Measurements from ENCODE around the gene AK9.
"Not testable (repeated sequence)": the region's sequence is repeated elsewhere in the genome, so short reads cannot be mapped to it uniquely, and the experiment has no call there.

Gene AK9
- total RNA-seq = 9.7 to 25.2 (median 17.4) reads per million in 4 donors

DNA sequence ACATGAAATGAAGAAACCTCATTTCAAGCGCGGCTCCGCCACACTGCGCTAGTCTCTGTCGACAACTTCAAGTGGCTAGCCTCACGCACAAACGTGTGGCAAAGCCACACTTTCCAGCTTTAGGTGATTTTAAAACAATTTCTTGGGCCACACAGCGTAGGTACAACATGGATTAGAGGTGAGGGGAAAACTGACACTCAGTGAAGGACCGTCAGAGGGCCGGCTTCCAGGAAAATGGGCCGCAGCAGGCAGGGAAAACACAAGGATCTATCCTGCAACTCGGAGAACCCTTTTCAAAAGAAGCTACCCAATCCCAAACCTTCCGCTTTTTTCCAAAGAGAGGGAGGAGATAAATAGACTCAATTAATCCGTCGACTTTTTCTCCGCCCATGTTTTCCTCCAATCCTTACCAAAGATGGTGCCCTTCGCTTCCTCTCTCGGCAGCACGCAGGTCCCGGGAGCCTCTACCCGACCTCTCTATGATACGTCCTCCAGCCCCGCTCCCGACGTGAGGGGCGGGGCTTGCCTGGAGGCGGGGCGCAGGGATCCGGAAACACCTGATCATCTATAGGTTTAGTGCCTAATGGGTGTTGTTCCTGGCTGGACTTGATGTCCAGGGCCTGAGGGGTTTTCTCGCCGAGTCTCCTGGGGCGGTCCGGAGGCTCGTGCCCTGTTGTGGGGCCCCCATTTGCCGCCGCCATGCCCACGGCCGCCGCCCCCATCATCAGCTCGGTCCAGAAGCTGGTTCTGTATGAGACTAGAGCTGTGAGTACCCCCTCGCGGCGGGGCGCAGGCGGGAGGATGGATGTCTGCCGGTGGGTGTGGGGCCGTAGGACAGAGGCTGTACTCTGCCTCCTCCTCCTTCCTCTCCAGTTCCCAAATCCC lies at the start of gene AK9, which contains the start of gene FIG4:
TSS of gene AK9 (minus strand) at position 466 of the 885 bp plus-strand sequence. CDS start 15,457 bp downstream, outside the sequence.
TSS of gene FIG4 (plus strand) at position 560 of the 885 bp plus-strand sequence. CDS start at position 700, 140 bp downstream.
- peak; percentile 70 to 90 (median 81) for DNase-seq

GRCh38 chr6:109740787-109741186 lies 49.8 kb upstream of the AK9 start:
- DNase-seq = no peak

DNA sequence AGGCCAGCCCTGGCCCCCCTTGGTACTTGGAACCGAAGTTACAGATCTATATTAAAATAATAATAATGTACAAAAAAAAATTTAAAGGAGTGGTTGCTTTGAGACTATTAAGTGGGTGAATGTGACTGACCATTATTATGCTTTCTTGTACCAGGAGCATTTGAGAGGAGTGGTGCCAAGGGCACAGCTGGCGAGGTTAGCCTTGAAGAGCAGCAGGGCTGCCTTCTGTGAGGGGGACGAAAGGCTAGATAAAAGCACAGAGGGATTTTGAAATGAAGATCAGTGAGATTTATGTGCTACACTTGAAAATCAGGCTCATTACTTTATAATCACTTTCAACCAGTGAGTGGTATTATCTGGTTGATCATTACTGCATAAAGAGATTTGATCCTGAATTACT lies 48.7 kb upstream of the AK9 start:
- DNase-seq = no peak

DNA sequence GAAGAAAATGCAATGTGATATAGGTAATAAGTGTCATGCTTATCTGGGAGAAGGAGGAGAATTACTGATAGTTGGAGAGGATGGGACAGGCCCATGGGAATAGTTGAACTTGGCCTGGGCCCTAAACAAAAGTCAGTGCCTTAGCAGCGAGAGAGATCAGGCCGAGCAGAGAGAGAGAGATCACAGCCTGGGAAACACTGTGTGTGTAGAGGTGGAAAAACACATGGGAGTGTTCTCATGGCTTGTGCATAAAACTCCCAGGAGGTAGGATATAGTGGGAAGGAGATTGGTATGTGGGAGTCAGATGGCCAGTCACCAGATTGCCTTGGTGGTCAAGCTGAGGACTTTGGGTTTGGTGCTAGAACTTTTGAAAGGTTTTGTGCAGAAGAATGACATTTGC lies 47.7 kb upstream of the AK9 start:
- DNase-seq = no peak

- DNase-seq = no peak
These were observed 47.3 kb upstream of the AK9 start for GRCh38 chr6:109738255-109738654.

GRCh38 chr6:109736273-109737025 lies 45.4 kb upstream of the AK9 start:
- no peak for DNase-seq

DNA sequence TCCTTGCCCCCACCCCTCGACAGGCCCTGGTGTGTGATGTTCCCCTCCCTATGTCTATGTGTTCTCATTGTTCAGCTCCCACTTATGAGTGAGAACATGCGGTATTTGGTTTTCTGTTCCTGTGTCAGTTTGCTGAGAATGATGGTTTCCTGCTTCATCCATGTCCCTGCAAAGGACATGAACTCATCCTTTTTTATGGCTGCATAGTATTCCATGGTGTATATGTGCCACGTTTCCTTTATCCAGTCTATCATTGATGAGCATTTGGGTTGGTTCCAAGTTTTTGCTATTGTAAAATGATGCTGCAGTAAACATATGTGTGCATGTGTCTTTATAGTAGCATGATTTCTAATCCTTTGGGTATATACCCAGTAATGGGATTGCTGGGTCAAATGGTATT lies 34.2 kb upstream of the AK9 start:
- not testable (repeated sequence) for DNase-seq

- DNase-seq = no peak
These were observed 31.7 kb upstream of the AK9 start for GRCh38 chr6:109722564-109723254.

GRCh38 chr6:109722011-109722410 lies 31.0 kb upstream of the AK9 start:
- DNase-seq = no peak

GRCh38 chr6:109720311-109720710 lies 29.3 kb upstream of the AK9 start:
- DNase-seq = no peak

GRCh38 chr6:109718991-109719390 lies 28.0 kb upstream of the AK9 start:
- DNase-seq = no peak

DNA sequence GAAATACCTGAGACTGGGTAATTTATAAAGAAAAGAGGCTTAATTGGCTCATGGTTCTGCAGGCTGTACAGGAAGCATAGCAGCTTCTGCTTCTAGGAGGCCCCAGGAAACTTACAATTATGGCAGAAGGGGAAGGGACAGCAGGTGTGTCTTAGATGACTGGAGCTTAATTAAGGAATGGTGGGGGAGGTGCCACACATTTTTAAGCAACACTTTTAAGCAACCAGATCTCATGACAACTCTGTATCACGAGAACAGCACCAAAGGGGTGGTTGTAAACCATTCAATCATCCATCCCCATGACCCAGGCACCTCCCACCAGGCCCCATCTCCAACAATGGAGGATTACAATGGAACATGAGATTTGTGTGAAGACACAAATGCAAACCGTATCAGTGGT lies 27.0 kb upstream of the AK9 start:
- no peak for DNase-seq

DNA sequence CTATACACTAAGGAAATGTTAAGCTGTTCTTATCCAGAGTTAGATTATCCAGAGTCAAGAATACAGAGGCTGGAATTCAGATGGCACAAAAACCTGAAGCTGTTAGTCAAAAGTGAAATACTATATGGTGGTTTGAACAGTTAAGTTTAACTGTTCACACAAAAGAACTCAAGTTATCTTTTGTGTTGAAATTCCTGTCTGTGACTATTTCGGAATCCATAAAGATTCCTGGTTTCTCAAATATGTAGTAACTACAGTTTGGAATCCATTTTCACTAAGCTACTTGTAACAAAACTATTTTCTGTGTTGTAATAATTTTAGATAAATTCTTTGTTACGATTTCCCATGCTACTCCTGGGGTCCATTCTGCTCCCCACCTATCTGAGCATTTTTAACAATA lies 24.6 kb upstream of the AK9 start:
- no peak for DNase-seq

GRCh38 chr6:109714611-109715010 lies 23.6 kb upstream of the AK9 start:
- no peak for DNase-seq

- DNase-seq = no peak
These were observed 23.2 kb upstream of the AK9 start for GRCh38 chr6:109714166-109714565.

- no peak for DNase-seq
These were observed 22.1 kb upstream of the AK9 start for GRCh38 chr6:109713097-109713496.

- DNase-seq = not testable (repeated sequence)
These were observed 17.1 kb upstream of the AK9 start for GRCh38 chr6:109708099-109708498.

- DNase-seq = no peak
These were observed 15.5 kb upstream of the AK9 start for GRCh38 chr6:109706513-109706912.

DNA sequence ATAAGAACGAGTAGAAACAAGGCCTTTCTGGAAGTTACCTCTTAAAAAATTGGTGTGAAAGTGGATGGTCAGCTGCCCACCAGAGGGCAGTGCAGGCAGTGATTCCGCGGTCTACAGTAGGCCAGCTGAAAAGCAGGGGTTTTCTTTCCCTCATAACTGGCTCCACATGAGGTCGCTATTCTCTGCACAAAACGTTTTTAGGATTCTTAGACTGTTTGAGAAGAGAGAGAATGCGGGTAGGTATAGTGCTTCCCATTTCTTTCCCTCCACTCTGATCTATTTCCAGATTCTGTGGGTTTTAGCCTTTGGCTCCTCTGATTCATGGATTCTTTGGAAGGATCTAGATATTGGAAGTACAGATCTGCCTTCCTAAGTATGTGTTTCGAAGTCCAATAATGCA lies 14.3 kb upstream of the AK9 start:
- DNase-seq = peak in 4 of 5 donors; percentile 51 to 78 (median 55)

- no peak for DNase-seq
These were observed 11.8 kb upstream of the AK9 start for GRCh38 chr6:109702791-109703190.

- no peak for DNase-seq
These were observed 10.8 kb upstream of the AK9 start for GRCh38 chr6:109701774-109702173.

DNA sequence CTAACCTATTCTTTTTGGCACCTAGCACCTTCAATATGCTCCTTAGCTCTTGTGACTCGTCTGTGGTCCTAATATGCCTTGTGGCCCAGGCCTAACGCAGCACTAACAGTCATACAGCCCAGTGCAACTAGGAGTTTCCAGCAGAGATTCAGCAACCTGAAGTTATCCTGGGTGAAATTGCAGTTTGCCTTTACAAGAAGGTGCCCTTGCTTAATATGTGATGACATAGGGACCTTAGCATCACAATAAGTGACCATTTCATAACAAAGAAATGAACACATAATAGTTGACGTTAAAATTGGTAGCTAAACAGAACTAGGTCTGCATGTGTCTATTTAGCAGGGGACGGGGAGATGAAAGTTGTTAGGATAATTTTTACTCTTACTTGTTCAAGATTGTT lies 10.2 kb upstream of the AK9 start:
- DNase-seq = no peak

- DNase-seq = no peak
These were observed 5.4 kb upstream of the AK9 start for GRCh38 chr6:109696355-109696754.

All from T-helper 1 cell (primary cell).